SK-N-MC (cell line): Measurements from ENCODE around the gene NCOA1.
"Not testable (repeated sequence)": the region's sequence is repeated elsewhere in the genome, so short reads cannot be mapped to it uniquely, and the experiment has no call there.

Experiments
- DNase-seq: peaks from one replicate; pipeline ENCODE4 v3.0.0-alpha.2; 2011; ENCODE audit warnings: low read depth, low spot score
- H3K27ac ChIP-seq: fragments of 200-600 bp; sonication (generic); 2 replicates; pipeline ENCODE4 v1.5.1; 2016; ENCODE audit warnings: mixed run types
- H3K36me3 ChIP-seq: fragments of 200-600 bp; sonication (generic); 2 replicates; pipeline ENCODE4 v1.6.1; 2017; ENCODE audit warnings: antibody characterized with exemption, low read length, mixed read lengths; ENCODE audit not compliant: insufficient read depth
- H3K4me3 ChIP-seq: fragments of 200-600 bp; sonication (generic); 2 replicates; pipeline ENCODE4 v1.5.1; 2016
- H3K9ac ChIP-seq: fragments of 200-600 bp; sonication (generic); 2 replicates; pipeline ENCODE4 v1.8.0; 2017; ENCODE audit warnings: mixed run types, mixed read lengths; ENCODE audit not compliant: insufficient read length
- H3K9me3 ChIP-seq: fragments of 200-600 bp; sonication (generic); 2 replicates; pipeline ENCODE4 v1.6.1; 2017; ENCODE audit warnings: low read depth, mild to moderate bottlenecking, antibody characterized with exemption, low read length, moderate library complexity, mixed read lengths
- EZH2 ChIP-seq: fragments of 200-600 bp; sonication (generic); IDR thresholded peaks from one replicate; pipeline ENCODE4 v1.6.1; 2017; ENCODE audit warnings: antibody characterized with exemption
- FOXP2 ChIP-seq: optimal IDR thresholded peaks from 2 replicates; pipeline ENCODE3; 2011; ENCODE audit warnings: mild to moderate bottlenecking, moderate library complexity; ENCODE audit not compliant: insufficient read depth; ENCODE audit errors: extremely low read length, control extremely low read depth
- POLR2AphosphoS5 ChIP-seq: IDR thresholded peaks from 2 replicates; pipeline ENCODE4 v1.6.1; 2012; ENCODE audit warnings: mild to moderate bottlenecking, low read depth, low read length, borderline replicate concordance

Gene NCOA1

GRCh38 chr2:24471662-24472061 is 19.4 kb upstream of the NCOA1 start:
- no peaks in the 10 kb centered on the region for H3K9me3 ChIP-seq
- H3K36me3 ChIP-seq, result no peaks in the 10 kb centered on the region
- H3K27ac ChIP-seq, result no peak overlapping the region
- no peak for TF ChIP-seq POLR2AphosphoS5
- TF ChIP-seq EZH2, result no peak
- TF ChIP-seq FOXP2, result no peak
- no peak overlapping the region for H3K9ac ChIP-seq
- no peak for DNase-seq
- H3K4me3 ChIP-seq, result no peak overlapping the region

- no peak overlapping the region for H3K9ac ChIP-seq
- H3K27ac ChIP-seq, result no peak overlapping the region
- no peaks in the 10 kb centered on the region for H3K36me3 ChIP-seq
- DNase-seq, result no peak
- TF ChIP-seq EZH2, result no peak
- TF ChIP-seq POLR2AphosphoS5, result no peak
- no peaks in the 10 kb centered on the region for H3K9me3 ChIP-seq
- no peak overlapping the region for H3K4me3 ChIP-seq
Observed at GRCh38 chr2:24472416-24472815, 18.6 kb upstream of the NCOA1 start.

GRCh38 chr2:24473626-24474025 is 17.4 kb upstream of the NCOA1 start:
- Histone ChIP-seq H3K9ac (no peak overlapping the region), H3K4me3 (no peak overlapping the region), H3K36me3 (no peaks in the 10 kb centered on the region), H3K9me3 (no peaks in the 10 kb centered on the region), H3K27ac (no peak overlapping the region)
- DNase-seq, result no peak
- no peak for TF ChIP-seq EZH2
- TF ChIP-seq POLR2AphosphoS5, result no peak
- TF ChIP-seq FOXP2, result no peak

GRCh38 chr2:24474053-24474452 is 17.0 kb upstream of the NCOA1 start:
- H3K9me3 ChIP-seq, result no peaks in the 10 kb centered on the region
- H3K36me3 ChIP-seq, result no peaks in the 10 kb centered on the region
- TF ChIP-seq FOXP2 (no peak), EZH2 (no peak), POLR2AphosphoS5 (no peak)
- no peak for DNase-seq
- H3K27ac ChIP-seq, result no peak overlapping the region
- no peak overlapping the region for H3K4me3 ChIP-seq
- H3K9ac ChIP-seq, result no peak overlapping the region

GRCh38 chr2:24477229-24477628 is 13.8 kb upstream of the NCOA1 start:
- H3K4me3 ChIP-seq, result no peak overlapping the region
- H3K27ac ChIP-seq, result no peak overlapping the region
- no peaks in the 10 kb centered on the region for H3K9me3 ChIP-seq
- TF ChIP-seq EZH2 (no peak), POLR2AphosphoS5 (no peak), FOXP2 (no peak)
- DNase-seq, result no peak
- no peaks in the 10 kb centered on the region for H3K36me3 ChIP-seq
- H3K9ac ChIP-seq, result no peak overlapping the region

- DNase-seq, result no peak
- no peak overlapping the region for H3K4me3 ChIP-seq
- no peak overlapping the region for H3K27ac ChIP-seq
- H3K36me3 ChIP-seq, result no peaks in the 10 kb centered on the region
- TF ChIP-seq POLR2AphosphoS5 (no peak), EZH2 (no peak), FOXP2 (no peak)
- H3K9ac ChIP-seq, result no peak overlapping the region
- no peaks in the 10 kb centered on the region for H3K9me3 ChIP-seq
Observed at GRCh38 chr2:24478243-24478642, 12.8 kb upstream of the NCOA1 start.

GRCh38 chr2:24480245-24480644 is 10.8 kb upstream of the NCOA1 start:
- no peak for TF ChIP-seq POLR2AphosphoS5
- no peak for TF ChIP-seq EZH2
- no peak for TF ChIP-seq FOXP2
- Histone ChIP-seq H3K9me3 (no peaks in the 10 kb centered on the region), H3K27ac (no peak overlapping the region), H3K36me3 (no peaks in the 10 kb centered on the region), H3K4me3 (no peak overlapping the region), H3K9ac (no peak overlapping the region)
- DNase-seq, result no peak

- Histone ChIP-seq H3K36me3 (no peaks in the 10 kb centered on the region), H3K9me3 (no peaks in the 10 kb centered on the region), H3K9ac (no peak overlapping the region), H3K4me3 (no peak overlapping the region), H3K27ac (no peak overlapping the region)
- TF ChIP-seq FOXP2, result no peak
- TF ChIP-seq EZH2, result no peak
- no peak for TF ChIP-seq POLR2AphosphoS5
- DNase-seq, result no peak
Observed at GRCh38 chr2:24482251-24482971, 8.6 kb upstream of the NCOA1 start.

GRCh38 chr2:24482972-24483300 is 8.1 kb upstream of the NCOA1 start:
- H3K27ac ChIP-seq, result no peak overlapping the region
- H3K9ac ChIP-seq, result no peak overlapping the region

GRCh38 chr2:24484677-24485076 is 6.4 kb upstream of the NCOA1 start:
- H3K36me3 ChIP-seq, H3K4me3 ChIP-seq, H3K9ac ChIP-seq, H3K27ac ChIP-seq, DNase-seq, H3K9me3 ChIP-seq: not testable (repeated sequence)

More at GRCh38 chr2:24482972-24483300, 8.1 kb upstream of the NCOA1 start:
- no peak for DNase-seq
- Histone ChIP-seq H3K9me3 (no peaks in the 10 kb centered on the region), H3K36me3 (no peaks in the 10 kb centered on the region), H3K4me3 (no peak overlapping the region)
- TF ChIP-seq EZH2 (no peak), POLR2AphosphoS5 (no peak), FOXP2 (no peak)
